HG03039 (cell line): ENCODE measurements around the gene ADAT1.
A peak's percentile ranks its signal among the peaks of the same experiment; 100 is the strongest.

Experiments
- ATAC-seq: cut with Tn5 transposase; IDR thresholded peaks from one replicate; pipeline ENCODE4 v1.9.1; 2021; ENCODE audit warnings: mild to moderate bottlenecking, moderate library complexity; ENCODE audit not compliant: unreplicated experiment

The ADAT1 gene, protein sequence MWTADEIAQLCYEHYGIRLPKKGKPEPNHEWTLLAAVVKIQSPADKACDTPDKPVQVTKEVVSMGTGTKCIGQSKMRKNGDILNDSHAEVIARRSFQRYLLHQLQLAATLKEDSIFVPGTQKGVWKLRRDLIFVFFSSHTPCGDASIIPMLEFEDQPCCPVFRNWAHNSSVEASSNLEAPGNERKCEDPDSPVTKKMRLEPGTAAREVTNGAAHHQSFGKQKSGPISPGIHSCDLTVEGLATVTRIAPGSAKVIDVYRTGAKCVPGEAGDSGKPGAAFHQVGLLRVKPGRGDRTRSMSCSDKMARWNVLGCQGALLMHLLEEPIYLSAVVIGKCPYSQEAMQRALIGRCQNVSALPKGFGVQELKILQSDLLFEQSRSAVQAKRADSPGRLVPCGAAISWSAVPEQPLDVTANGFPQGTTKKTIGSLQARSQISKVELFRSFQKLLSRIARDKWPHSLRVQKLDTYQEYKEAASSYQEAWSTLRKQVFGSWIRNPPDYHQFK

GRCh38 chr16:75622761-75623605 is at the start of gene ADAT1:
Gene ADAT1, minus strand, starts transcription at chr16:75623281. Its CDS starts 2,482 bp downstream, at chr16:75620799.
- ATAC-seq = peak; percentile 88

DNA sequence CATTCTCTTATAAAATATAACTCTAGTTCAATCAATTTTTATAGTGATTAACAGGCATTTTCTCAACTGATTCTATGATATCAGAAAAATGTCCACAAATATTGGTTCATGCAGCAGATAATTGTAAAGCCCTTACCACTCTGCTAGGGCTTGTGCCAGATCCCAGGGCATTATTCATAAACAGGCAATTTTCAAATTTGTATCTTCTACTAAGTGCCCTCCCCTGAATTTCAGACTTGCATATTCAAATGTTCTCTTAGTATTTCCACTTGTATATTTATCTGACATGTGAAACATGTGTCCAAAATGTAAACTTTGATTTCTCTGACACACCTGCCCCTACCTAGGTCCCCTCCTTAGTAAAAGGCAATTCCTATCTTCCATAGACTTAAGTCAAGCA is 44.4 kb upstream of the ADAT1 start:
- ATAC-seq = no peak

GRCh38 chr16:75660726-75661302 is 37.7 kb upstream of the ADAT1 start:
- ATAC-seq = no peak

DNA sequence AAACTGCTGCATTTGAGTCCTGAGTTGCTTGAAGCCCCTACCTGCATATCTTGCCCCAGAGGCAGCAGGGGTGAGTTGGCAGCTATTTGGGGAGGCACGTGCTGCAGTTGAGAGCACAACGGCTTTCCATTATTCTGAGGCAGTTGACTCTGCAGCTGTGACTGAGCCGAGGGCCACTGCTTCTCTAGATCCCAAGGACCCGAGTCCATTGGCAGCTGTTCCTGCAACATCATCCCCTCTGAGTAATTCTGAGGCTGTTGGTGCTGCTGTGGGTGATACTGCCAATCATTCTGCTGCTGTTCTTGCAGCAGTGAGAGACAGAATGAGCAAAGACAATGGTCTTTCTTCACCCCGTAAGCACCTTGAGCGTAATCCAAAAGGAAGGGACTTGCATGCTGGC is 37.2 kb upstream of the ADAT1 start:
- ATAC-seq = no peak

DNA sequence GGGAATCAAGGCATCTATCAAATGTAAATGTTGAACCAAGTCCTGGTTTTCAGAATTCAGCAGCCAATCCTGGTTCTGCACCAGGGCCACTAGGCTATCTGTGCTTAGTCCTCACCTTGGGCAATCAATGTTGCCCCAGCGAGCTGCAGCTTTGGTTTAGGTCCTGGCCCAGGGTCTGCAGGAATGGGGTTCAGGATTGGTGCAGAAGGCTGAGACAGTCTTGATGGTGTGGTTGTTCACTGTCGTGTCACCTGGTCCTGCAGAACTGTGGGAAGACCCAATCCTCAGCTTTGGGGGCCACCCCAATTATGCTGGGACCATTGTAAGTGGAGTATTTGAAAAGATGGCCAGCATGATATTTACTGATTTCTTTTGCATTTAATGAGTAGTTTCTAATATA is 35.1 kb upstream of the ADAT1 start:
- ATAC-seq = no peak

DNA sequence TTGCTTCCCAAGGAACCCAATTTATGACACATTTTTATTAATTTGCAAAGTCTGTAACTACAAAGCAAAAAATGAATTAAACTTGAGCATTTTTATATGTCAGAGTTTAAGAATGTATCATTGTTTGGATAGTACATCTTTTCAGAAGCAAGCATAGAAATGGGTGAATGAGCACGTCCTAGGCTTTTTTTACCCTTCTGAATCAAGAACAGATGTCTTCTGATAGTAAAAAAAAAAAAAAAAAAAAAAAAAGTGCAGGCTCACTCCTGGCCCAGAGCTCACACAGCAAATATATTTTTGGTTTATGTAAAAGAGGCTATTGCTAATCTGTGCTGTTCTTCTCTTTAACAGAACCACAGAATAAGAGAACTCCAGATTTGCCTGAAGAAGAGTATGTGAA is 30.8 kb upstream of the ADAT1 start:
- no peak for ATAC-seq

GRCh38 chr16:75648265-75649076 is 25.4 kb upstream of the ADAT1 start:
- ATAC-seq = peak; percentile 26

- peak; percentile 84 for ATAC-seq
Measured at GRCh38 chr16:75647492-75648264, 24.6 kb upstream of the ADAT1 start, which contains the start of the genes KARS1 and TERF2IP. Gene KARS1, minus strand, starts transcription at chr16:75647665. Its CDS starts 26 bp downstream, at chr16:75647639. Gene TERF2IP, plus strand, starts transcription at chr16:75647773. Its CDS starts 110 bp downstream, at chr16:75647883.

- peak; percentile 11 for ATAC-seq
Measured at GRCh38 chr16:75647112-75647491, 24.0 kb upstream of the ADAT1 start.

- no peak for ATAC-seq
Measured at GRCh38 chr16:75644240-75645012, 21.3 kb upstream of the ADAT1 start.

DNA sequence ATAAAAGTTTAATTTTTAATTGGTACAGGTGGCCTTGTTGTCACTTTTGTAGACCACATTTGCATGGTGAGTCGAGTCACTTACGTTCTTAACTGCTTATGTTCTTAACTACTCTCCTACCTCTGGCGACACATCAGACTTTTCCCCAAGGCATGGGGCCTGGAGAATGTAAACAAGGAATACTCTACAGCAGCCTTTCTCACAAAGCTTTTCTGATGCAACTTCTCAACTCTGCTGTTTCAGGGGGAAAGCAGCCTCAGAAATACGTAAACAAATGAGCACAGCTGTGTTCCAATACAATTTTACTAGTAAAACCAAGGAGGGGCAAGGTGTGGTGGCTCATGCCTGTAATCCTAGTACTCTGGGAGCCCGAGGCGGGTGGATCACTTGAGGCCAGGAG is 17.5 kb upstream of the ADAT1 start:
- no peak for ATAC-seq

DNA sequence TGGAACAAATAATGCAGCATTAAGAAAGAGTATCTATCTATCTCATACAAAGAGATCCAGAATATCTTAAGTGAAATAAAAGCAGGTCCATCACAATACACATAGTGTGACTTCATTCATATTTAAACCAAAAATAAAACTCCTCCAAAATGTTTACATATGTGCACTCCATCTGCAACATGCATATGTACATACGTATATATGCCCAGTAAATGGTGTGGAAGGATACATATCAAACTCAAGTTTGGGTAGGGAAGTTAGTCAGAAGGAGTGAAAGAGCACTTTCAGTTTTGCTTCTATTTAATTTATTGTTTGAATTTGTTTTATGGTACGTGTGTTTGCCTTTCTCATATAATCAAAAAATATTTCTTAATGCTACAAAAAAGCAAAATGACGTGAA is 12.0 kb upstream of the ADAT1 start:
- ATAC-seq = no peak

DNA sequence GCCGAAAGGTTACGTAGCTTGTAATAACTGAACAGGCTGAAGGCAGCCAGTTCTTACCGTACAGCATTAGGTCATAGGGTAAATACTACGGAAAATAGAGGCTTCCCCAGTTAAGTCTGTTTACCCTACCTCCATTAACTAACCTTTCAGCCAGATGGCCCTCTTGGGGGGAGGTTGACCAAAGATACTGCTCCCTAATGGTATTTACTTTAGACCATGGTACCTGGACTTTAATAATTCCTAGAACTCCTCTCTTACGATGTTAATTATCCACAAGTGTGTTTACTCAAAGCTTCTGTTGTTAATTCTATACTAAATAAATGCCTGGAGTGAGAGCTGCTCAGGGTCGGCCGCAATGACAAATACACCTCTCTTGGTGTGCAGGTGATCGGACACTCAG is 9.8 kb upstream of the ADAT1 start:
- ATAC-seq = no peak

DNA sequence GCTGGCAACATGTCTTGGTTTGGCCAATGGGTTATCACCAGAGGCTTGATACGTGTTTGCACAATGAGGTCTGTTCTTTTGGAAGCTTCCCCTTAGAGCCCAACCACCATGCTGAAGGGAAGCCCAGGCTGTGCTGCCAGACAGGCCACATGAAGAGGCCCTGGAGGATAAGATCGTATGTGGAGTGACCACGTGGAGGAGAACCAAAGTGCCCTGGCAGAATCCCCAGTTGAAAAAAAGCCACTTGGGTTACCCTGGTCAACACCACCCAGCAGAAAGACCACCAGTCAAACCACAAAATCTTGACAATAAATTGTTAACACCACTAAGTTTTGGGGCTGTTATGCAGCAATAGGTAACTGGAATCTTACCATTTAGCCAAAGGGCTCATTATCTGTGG is 7.0 kb upstream of the ADAT1 start:
- no peak for ATAC-seq

GRCh38 chr16:75629132-75629531 is 6.1 kb upstream of the ADAT1 start:
- no peak for ATAC-seq

DNA sequence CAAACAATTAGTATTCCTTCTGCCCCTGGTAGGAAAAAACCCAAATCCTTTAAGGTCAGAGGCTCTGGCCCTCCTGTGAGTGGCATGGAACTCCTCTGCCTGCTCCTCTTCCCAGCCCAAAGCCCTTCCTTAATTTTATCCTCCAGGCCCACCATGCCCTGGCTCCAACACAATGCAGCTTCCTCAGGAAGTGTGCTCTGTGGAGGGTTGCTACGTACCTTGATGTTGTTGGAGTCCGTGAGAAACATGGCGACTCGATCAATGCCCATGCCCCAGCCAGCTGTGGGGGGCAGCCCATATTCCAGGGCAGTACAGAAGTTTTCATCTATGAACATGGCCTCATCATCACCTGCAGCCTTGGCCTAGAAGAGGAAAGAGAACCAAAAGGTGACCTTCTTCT is 5.3 kb upstream of the ADAT1 start:
- ATAC-seq = no peak

DNA sequence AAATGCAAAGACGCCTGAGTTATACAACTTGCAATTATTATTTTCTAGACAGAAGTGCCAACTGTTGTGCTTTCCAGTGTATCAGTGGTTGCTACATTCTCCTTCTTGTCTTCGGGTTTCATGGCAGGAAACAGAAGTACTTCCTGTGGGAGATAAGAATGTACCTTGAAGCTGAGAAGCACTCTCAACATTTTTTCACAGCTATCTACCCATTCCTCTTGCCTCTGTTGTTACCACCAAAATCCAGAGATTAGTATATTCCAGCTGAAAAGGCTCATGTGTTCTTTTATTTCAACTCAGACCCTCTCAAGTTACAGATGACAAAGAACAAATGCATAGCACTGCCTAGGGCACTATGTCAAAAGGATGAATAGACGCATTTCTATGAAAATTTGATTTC is 4.8 kb upstream of the ADAT1 start:
- ATAC-seq = no peak

DNA sequence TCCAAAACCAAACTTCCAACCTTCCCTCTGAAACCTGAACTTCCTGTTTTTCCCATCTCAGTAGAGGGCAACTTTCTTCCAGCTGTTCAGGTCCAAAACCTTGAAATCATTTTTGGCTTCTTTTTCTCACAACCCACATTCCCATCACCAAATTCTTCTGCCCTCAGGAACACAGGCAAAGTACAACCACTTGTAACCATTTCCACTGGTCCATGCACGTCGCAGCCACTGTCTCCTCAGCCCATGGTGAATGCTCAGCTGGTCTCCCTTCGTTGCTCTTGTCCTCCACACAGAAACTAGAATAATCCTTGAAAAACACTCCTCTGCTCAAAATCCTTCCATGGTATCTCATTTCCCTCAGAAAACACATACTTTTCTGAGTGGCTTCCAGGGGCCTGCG is 3.7 kb upstream of the ADAT1 start:
- ATAC-seq = no peak

GRCh38 chr16:75624921-75625334 is 1.8 kb upstream of the ADAT1 start:
- ATAC-seq = no peak
